ENCODE data around the gene HLA-DMB. TPM values are rescaled to one million over a fixed set of nuclear protein-coding genes. Genes with fewer than 3 reads are reported as not detected.

The HLA-DMB gene
- polyA plus RNA-seq, 1 of the 3 experiments (the other 2 are of a cell fraction) = not detected

- TF ChIP-seq ELF1 (IDR thresholded peaks at IDR 0.05) = no peak
- TF ChIP-seq RAD21 (IDR thresholded peaks at IDR 0.05; ENCODE audit: low read length) = peak; percentile 76
- TF ChIP-seq, protein P1, sequence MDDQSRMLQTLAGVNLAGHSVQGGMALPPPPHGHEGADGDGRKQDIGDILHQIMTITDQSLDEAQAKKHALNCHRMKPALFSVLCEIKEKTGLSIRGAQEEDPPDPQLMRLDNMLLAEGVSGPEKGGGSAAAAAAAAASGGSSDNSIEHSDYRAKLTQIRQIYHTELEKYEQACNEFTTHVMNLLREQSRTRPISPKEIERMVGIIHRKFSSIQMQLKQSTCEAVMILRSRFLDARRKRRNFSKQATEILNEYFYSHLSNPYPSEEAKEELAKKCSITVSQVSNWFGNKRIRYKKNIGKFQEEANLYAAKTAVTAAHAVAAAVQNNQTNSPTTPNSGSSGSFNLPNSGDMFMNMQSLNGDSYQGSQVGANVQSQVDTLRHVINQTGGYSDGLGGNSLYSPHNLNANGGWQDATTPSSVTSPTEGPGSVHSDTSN (IDR thresholded peaks at IDR 0.05) = no peak
- no peak for TF ChIP-seq GATA2 (CRISPR knock-in tag; IDR thresholded peaks at IDR 0.05)
- no peak for TF ChIP-seq EP300 (IDR thresholded peaks at IDR 0.05; ENCODE audit: borderline replicate concordance in 1 of 2, low read depth in 1 of 2, low read length in 1 of 2)
- TF ChIP-seq, protein P2, sequence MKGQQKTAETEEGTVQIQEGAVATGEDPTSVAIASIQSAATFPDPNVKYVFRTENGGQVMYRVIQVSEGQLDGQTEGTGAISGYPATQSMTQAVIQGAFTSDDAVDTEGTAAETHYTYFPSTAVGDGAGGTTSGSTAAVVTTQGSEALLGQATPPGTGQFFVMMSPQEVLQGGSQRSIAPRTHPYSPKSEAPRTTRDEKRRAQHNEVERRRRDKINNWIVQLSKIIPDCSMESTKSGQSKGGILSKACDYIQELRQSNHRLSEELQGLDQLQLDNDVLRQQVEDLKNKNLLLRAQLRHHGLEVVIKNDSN (IDR thresholded peaks at IDR 0.05; ENCODE audit: borderline replicate concordance, low read depth) = no peak
- no peak for TF ChIP-seq NFIC (IDR thresholded peaks at IDR 0.05; ENCODE audit: borderline replicate concordance)
- no peak for TF ChIP-seq FOXJ3 (CRISPR knock-in tag; IDR thresholded peaks at IDR 0.05)
Measured at GRCh38 chr6:32933661-32934085, 7.2 kb downstream of the HLA-DMB start (continued).

DNA sequence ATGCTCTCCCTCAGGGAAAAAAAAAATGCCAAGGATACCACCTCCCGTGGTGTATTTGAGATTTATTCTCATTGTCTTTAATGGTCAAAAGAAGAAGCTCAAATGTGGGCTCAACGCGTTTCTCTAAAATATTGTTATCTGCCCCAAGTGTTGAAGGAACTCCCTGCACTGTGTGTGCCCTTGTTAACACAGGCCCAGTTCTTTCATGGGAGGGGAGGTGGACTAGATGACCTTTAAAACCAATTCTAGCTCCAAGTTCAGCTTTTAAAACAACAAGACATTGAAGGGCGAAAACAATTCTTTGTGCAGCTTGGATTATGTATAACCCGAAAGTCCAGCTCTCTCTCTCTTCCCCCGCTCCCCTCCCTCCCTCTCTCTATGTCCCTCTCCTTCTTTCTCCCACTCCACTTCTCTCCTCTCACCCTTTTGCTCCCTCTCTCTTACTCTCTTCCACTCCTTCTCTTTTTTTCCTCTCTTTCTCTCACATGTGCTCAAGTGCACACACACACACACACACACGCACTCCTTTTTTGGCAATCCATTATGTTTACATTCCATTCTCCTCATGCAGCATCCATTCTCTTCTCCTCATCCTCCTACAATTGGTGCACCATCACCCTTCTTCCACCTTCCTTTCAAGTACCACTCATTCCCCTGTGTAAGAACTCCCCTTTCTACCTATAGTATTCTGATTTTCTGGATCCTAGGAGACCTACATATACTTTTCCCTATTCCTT lies 8.5 kb downstream of the HLA-DMB start:
- Histone ChIP-seq H3K36me3 (replicated peaks in 1 of 2; ENCODE audit: control insufficient read depth in 1 of 2, insufficient read depth in 2 of 2, low read length in 1 of 2) (no peaks in the 10 kb centered on the region), H3K4me1 (ENCODE audit: control insufficient read depth in 1 of 2, insufficient read depth in 2 of 2, low read depth in 1 of 2, low read length in 1 of 2) (no peaks in the 10 kb centered on the region), H3F3A (replicated peaks; ENCODE audit: insufficient read depth) (no peaks in the 10 kb centered on the region), H3K9ac (no peak overlapping the region), H4K20me1 (ENCODE audit: insufficient read depth) (no peaks in the 10 kb centered on the region), H3K27ac (ENCODE audit: low read depth in 2 of 2, low read length in 1 of 2) (no peak overlapping the region), H3K79me2 (ENCODE audit: insufficient read depth) (no peaks in the 10 kb centered on the region), H3K27me3 (ENCODE audit: insufficient read depth) (peaks cover 25% of the 10 kb centered on the region; the same call in 1 of the 2 replicates), H3K9me2 (no peaks in the 10 kb centered on the region), H3K4me3 (ENCODE audit: low read depth in 2 of 2, low read length in 1 of 2) (no peak overlapping the region), H3K4me2 (no peak overlapping the region), H2AFZ (ENCODE audit: low read depth) (no peak overlapping the region), H3K9me3 (no peaks in the 10 kb centered on the region)
- no peak for TF ChIP-seq YY1 (IDR thresholded peaks at IDR 0.05; ENCODE audit: low read depth)
- no peak for TF ChIP-seq ELF1 (IDR thresholded peaks at IDR 0.05)
- TF ChIP-seq, protein P2 (IDR thresholded peaks at IDR 0.05; ENCODE audit: borderline replicate concordance, low read depth) = no peak
- TF ChIP-seq FOXM1 (IDR thresholded peaks at IDR 0.05; ENCODE audit: low read depth) = no peak
- 47% methylated on average over 7 of the region's 7 CpGs for WGBS (ENCODE audit: low lambda C conversion rate)
- CTCF ChIA-PET = interaction anchor here (1.1 to 15.2 kb wide), 11 partner anchors 8 to 65 kb away, joined by 6 to 391 read pairs (median 19); partner anchors contain the start of genes BRD2, HLA-DMA and HLA-DMB
- POLR2A ChIA-PET = interaction anchor here (0.6 kb wide), 1 partner anchor 40 kb away, joined by 3 read pairs; no protein-coding TSS in a partner anchor
- DNase-seq = no peak

- Histone ChIP-seq H3K9me2 (no peaks in the 10 kb centered on the region), H3K27ac (ENCODE audit: low read depth in 2 of 2, low read length in 1 of 2) (no peak overlapping the region), H3K27me3 (ENCODE audit: insufficient read depth) (peaks cover 14% of the 10 kb centered on the region; the same call in 1 of the 2 replicates), H3K9ac (no peak overlapping the region), H3F3A (replicated peaks; ENCODE audit: insufficient read depth) (no peaks in the 10 kb centered on the region), H3K4me3 (ENCODE audit: low read depth in 2 of 2, low read length in 1 of 2) (no peak overlapping the region), H4K20me1 (ENCODE audit: insufficient read depth) (no peaks in the 10 kb centered on the region), H3K36me3 (replicated peaks in 1 of 2; ENCODE audit: control insufficient read depth in 1 of 2, insufficient read depth in 2 of 2, low read length in 1 of 2) (no peaks in the 10 kb centered on the region), H3K79me2 (ENCODE audit: insufficient read depth) (no peaks in the 10 kb centered on the region), H2AFZ (ENCODE audit: low read depth) (no peak overlapping the region), H3K9me3 (no peaks in the 10 kb centered on the region), H3K4me2 (no peak overlapping the region), H3K4me1 (ENCODE audit: control insufficient read depth in 1 of 2, insufficient read depth in 2 of 2, low read depth in 1 of 2, low read length in 1 of 2) (no peaks in the 10 kb centered on the region)
- POLR2A ChIA-PET = no interaction called here
- WGBS (ENCODE audit: low lambda C conversion rate) = 0% methylated on average over 1 of the region's 1 CpG
- no peak for DNase-seq
- CTCF ChIA-PET = interaction anchor here (1.1 to 15.2 kb wide), 5 partner anchors 12 to 52 kb away, joined by 3 to 391 read pairs (median 43); partner anchors contain the start of genes HLA-DMA and HLA-DMB
- TF ChIP-seq JUND (IDR thresholded peaks at IDR 0.05) (no peak), SMC3 (IDR thresholded peaks at IDR 0.05; ENCODE audit: low read depth, low read length) (no peak), YY1 (IDR thresholded peaks at IDR 0.05; ENCODE audit: low read depth) (no peak), EP300 (IDR thresholded peaks at IDR 0.05; ENCODE audit: borderline replicate concordance in 1 of 2, low read depth in 1 of 2, low read length in 1 of 2) (no peak), MEF2A (IDR thresholded peaks at IDR 0.05; ENCODE audit: borderline replicate concordance, low read depth) (no peak), EZH2phosphoT487 (IDR thresholded peaks at IDR 0.05; ENCODE audit: borderline replicate concordance, low read depth) (no peak), POLR2AphosphoS5 (IDR thresholded peaks at IDR 0.05; ENCODE audit: low read depth, low read length) (no peak), RFX5 (IDR thresholded peaks at IDR 0.05; ENCODE audit: low read length) (no peak), RAD21 (IDR thresholded peaks at IDR 0.05; ENCODE audit: low read length) (no peak), FOXJ3 (CRISPR knock-in tag; IDR thresholded peaks at IDR 0.05) (no peak), TEAD4 (IDR thresholded peaks at IDR 0.05; ENCODE audit: borderline replicate concordance, insufficient read depth) (no peak), USF2 (IDR thresholded peaks at IDR 0.05; ENCODE audit: borderline replicate concordance, low read depth, low read length) (no peak)
- TF ChIP-seq, protein P3, sequence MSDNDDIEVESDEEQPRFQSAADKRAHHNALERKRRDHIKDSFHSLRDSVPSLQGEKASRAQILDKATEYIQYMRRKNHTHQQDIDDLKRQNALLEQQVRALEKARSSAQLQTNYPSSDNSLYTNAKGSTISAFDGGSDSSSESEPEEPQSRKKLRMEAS (IDR thresholded peaks at IDR 0.05; ENCODE audit: low read depth) = no peak
- TF ChIP-seq, protein P1 (IDR thresholded peaks at IDR 0.05) = no peak
Measured at GRCh38 chr6:32931211-32931610, 9.6 kb downstream of the HLA-DMB start.

Data from SK-N-SH (cell line).